Measurements from ENCODE around the gene ALDH1L2.
"Not testable (repeated sequence)": the region's sequence is repeated elsewhere in the genome, so short reads cannot be mapped to it uniquely, and the experiment has no call there.

ALDH1L2 gene

DNA sequence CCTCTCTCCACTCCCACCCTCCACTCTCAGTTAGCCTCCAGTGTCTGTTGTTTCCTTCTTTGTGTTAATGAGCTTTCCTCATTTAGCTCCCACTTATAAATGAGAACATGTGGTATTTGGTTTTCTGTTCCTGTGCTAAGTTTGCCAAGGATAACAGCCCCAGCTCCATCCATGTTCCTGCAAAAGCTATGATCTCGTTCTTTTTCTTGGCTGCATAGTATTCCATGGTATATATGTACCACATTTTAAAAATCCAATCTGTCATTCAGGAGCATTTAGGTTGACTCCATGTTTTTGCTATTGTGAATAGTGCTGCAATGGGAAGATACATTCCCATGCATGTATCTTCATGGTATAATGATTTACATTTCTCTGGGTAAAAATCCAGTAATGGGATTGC is 20.5 kb upstream of the ALDH1L2 start:
- no peaks in the 10 kb centered on the region for H3K36me3 ChIP-seq (ENCODE audit: control insufficient read depth in 5 of 5, insufficient read depth in 5 of 5, low read length in 5 of 5)
- H3K27ac ChIP-seq (ENCODE audit: low read depth, low read length), result no peak overlapping the region
- H3K9ac ChIP-seq (ENCODE audit: low read length in 5 of 5), result no peak overlapping the region
- H3K4me3 ChIP-seq (ENCODE audit: low read depth in 1 of 5, low read length in 5 of 5), result no peak overlapping the region
- peaks cover 0 to 2% (median 0%) of the 10 kb centered on the region in 5 donors for H3K9me3 ChIP-seq (ENCODE audit: control insufficient read depth in 5 of 5, low read length in 5 of 5)
- no peaks in the 10 kb centered on the region for H3K27me3 ChIP-seq (ENCODE audit: control insufficient read depth in 5 of 5, insufficient read depth in 4 of 5, low read length in 5 of 5)
- peaks cover 0 to 30% (median 21%) of the 10 kb centered on the region in 5 donors for H3K4me1 ChIP-seq (ENCODE audit: control insufficient read depth in 5 of 5, insufficient read depth in 5 of 5, low read length in 5 of 5)

DNA sequence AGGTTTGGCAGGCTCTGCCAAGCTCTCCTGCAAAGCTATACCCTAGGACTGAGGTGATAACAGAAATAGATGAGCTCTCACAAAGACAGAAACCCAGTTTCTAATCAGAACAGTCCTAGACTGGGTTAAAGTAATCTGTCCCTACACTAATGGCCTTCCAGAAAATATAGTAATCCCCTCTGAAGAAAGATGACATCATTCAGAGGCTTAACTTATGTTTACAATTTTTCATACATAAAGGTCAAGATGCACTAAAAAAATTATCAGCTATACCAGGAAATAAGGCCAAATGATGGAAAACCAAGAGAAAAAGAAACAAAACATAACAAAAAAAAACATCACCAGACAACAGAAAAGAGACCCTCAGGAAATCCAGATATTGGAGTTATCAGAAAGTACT is 18.4 kb upstream of the ALDH1L2 start:
- Histone ChIP-seq H3K4me1 (ENCODE audit: control insufficient read depth in 5 of 5, insufficient read depth in 5 of 5, low read length in 5 of 5) (peaks cover 0 to 15% (median 7%) of the 10 kb centered on the region in 5 donors), H3K4me3 (ENCODE audit: low read depth in 1 of 5, low read length in 5 of 5) (no peak overlapping the region), H3K9me3 (ENCODE audit: control insufficient read depth in 5 of 5, low read length in 5 of 5) (peaks cover 0 to 2% (median 0%) of the 10 kb centered on the region in 5 donors), H3K27ac (ENCODE audit: low read depth, low read length) (no peak overlapping the region), H3K9ac (ENCODE audit: low read length in 5 of 5) (no peak overlapping the region), H3K27me3 (ENCODE audit: control insufficient read depth in 5 of 5, insufficient read depth in 4 of 5, low read length in 5 of 5) (no peaks in the 10 kb centered on the region), H3K36me3 (ENCODE audit: control insufficient read depth in 5 of 5, insufficient read depth in 5 of 5, low read length in 5 of 5) (no peaks in the 10 kb centered on the region)

DNA sequence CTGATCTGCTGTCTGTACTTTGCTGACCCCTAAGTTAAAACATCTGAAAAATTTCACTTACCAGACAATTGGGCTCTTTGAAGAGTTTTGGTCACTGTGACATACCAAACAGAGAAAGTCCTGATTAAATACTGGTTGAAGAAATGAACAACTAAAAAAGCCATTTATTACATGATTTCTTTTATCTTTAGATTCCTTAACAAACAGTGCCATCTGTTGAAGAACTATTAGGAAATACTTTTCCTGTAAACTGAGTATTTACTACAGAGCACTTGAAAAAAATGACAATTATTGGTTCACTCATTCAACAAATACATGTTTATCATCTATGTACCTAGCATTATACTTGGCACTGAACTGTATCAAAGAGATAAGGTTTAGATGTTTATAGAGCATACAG is 16.7 kb upstream of the ALDH1L2 start:
- no peaks in the 10 kb centered on the region for H3K36me3 ChIP-seq (ENCODE audit: control insufficient read depth in 5 of 5, insufficient read depth in 5 of 5, low read length in 5 of 5)
- H3K4me1 ChIP-seq (ENCODE audit: control insufficient read depth in 5 of 5, insufficient read depth in 5 of 5, low read length in 5 of 5), result peaks cover 0 to 7% (median 0%) of the 10 kb centered on the region in 5 donors
- H3K4me3 ChIP-seq (ENCODE audit: low read depth in 1 of 5, low read length in 5 of 5), result no peak overlapping the region
- H3K9ac ChIP-seq (ENCODE audit: low read length in 5 of 5), result no peak overlapping the region
- peaks cover 0 to 3% (median 0%) of the 10 kb centered on the region in 5 donors for H3K9me3 ChIP-seq (ENCODE audit: control insufficient read depth in 5 of 5, low read length in 5 of 5)
- H3K27ac ChIP-seq (ENCODE audit: low read depth, low read length), result no peak overlapping the region
- no peaks in the 10 kb centered on the region for H3K27me3 ChIP-seq (ENCODE audit: control insufficient read depth in 5 of 5, insufficient read depth in 4 of 5, low read length in 5 of 5)

DNA sequence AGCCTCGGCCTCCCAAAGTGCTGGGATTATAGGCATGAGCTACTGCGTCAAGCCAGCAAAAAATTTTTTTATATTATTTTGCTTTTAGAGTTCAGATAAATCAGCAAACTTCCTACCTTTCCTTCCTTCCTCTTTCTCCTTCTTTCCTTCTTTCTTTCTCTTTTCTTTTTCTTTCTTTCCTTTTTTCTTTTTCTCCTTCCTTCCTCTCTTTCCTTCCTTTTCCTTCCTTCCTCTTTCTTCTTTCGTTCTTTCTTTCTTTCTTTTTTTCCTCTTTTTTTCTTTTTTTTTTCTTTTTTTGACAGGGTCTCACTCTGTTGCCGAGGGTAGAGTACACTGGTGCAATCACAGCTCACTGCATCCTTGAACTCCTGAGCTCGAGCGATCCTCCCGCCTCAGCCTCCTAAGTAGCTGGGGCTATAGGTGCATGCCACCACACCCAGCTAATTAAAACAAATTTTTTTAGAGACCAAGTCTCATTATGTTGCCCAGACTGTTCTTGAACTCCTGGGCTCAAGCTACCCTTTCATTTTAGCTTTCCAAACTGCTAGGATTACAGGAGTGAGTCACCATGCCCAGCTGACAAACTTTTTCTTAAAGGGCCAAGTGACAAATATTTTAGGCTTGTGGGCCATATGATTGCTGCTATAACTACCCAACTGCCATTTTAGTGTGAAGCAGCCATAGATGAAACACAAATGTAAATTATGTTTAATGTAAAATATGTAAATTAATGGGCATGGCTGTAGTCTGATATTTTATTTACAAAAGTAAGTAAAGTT is 16.1 kb upstream of the ALDH1L2 start:
- Histone ChIP-seq H3K36me3 (ENCODE audit: control insufficient read depth in 5 of 5, insufficient read depth in 5 of 5, low read length in 5 of 5) (no peaks in the 10 kb centered on the region), H3K4me1 (ENCODE audit: control insufficient read depth in 5 of 5, insufficient read depth in 5 of 5, low read length in 5 of 5) (peaks cover 0 to 7% (median 0%) of the 10 kb centered on the region in 5 donors), H3K27ac (ENCODE audit: low read depth, low read length) (no peak overlapping the region), H3K9ac (ENCODE audit: low read length in 5 of 5) (no peak overlapping the region), H3K27me3 (ENCODE audit: control insufficient read depth in 5 of 5, insufficient read depth in 4 of 5, low read length in 5 of 5) (no peaks in the 10 kb centered on the region), H3K4me3 (ENCODE audit: low read depth in 1 of 5, low read length in 5 of 5) (no peak overlapping the region), H3K9me3 (ENCODE audit: control insufficient read depth in 5 of 5, low read length in 5 of 5) (peaks cover 0 to 5% (median 3%) of the 10 kb centered on the region in 5 donors)

DNA sequence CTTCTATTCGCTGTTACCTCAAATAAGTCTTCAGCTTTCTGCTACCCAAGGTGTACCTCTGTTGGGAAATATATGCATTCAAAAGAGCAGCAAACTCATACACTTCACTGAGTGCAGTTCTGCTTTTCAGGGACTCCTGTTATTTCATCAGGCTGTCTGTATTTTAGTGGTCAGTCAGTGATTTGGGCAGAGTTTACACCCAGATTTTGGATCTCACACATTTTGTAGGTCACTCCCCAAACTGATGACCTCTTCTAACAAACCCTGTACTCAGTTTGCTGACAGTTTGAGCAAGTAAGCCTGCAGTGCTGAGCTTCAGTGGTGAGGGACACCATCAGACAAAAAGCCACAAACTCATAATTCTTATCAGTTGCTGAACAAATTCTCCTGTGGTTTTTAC is 15.1 kb upstream of the ALDH1L2 start:
- peaks cover 0 to 7% (median 0%) of the 10 kb centered on the region in 5 donors for H3K4me1 ChIP-seq (ENCODE audit: control insufficient read depth in 5 of 5, insufficient read depth in 5 of 5, low read length in 5 of 5)
- no peak overlapping the region for H3K27ac ChIP-seq (ENCODE audit: low read depth, low read length)
- H3K4me3 ChIP-seq (ENCODE audit: low read depth in 1 of 5, low read length in 5 of 5), result no peak overlapping the region
- H3K27me3 ChIP-seq (ENCODE audit: control insufficient read depth in 5 of 5, insufficient read depth in 4 of 5, low read length in 5 of 5), result no peaks in the 10 kb centered on the region
- H3K9ac ChIP-seq (ENCODE audit: low read length in 5 of 5), result no peak overlapping the region
- H3K9me3 ChIP-seq (ENCODE audit: control insufficient read depth in 5 of 5, low read length in 5 of 5), result peaks cover 0 to 9% (median 5%) of the 10 kb centered on the region in 5 donors
- no peaks in the 10 kb centered on the region for H3K36me3 ChIP-seq (ENCODE audit: control insufficient read depth in 5 of 5, insufficient read depth in 5 of 5, low read length in 5 of 5)

DNA sequence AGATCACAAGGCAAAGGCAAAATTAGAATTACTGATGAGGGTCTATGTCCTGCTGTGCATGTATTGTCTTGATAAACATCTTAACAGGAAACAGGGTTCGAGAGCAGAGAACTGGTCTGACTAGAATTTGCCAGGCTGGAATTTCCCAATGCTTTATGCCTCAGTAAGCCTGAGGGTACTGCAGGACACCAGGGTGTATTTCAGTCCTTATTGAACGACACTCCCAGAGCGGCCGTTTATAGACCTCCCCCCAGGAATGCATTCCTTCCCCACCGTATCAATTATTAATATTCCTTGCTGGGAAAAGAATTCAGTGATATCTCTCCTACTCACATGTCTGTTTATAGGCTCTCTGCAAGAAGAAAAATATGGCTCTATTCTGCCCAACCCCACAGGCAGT is 11.1 kb upstream of the ALDH1L2 start:
- not testable (repeated sequence) for H3K27me3 ChIP-seq (ENCODE audit: control insufficient read depth in 5 of 5, insufficient read depth in 4 of 5, low read length in 5 of 5); H3K36me3 ChIP-seq (ENCODE audit: control insufficient read depth in 5 of 5, insufficient read depth in 5 of 5, low read length in 5 of 5); H3K27ac ChIP-seq (ENCODE audit: low read depth, low read length); H3K4me3 ChIP-seq (ENCODE audit: low read depth in 1 of 5, low read length in 5 of 5); H3K4me1 ChIP-seq (ENCODE audit: control insufficient read depth in 5 of 5, insufficient read depth in 5 of 5, low read length in 5 of 5); H3K9ac ChIP-seq (ENCODE audit: low read length in 5 of 5)
- peaks cover 0 to 11% (median 5%) of the 10 kb centered on the region in 5 donors for H3K9me3 ChIP-seq (ENCODE audit: control insufficient read depth in 5 of 5, low read length in 5 of 5)

DNA sequence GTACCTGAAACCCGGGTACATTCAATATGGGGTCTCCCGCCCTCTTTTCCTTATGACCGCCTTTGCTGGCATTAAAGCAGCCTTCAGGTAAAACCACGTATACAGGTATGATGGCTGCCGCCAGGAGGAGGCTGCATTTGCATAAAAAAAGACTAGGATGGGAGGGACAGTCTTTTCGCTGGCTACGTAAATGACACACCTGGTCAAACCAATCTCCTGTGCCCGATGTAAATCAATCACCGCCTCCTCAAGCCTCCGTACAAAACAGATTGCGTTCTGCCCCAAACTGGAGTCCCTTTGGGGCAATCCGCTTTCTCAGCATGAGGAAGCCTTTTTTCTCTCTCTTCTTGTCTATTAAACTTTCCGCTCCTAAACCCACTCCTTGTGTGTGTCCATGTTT is 8.1 kb upstream of the ALDH1L2 start:
- Histone ChIP-seq H3K4me3 (ENCODE audit: low read depth in 1 of 5, low read length in 5 of 5) (no peak overlapping the region), H3K27ac (ENCODE audit: low read depth, low read length) (no peak overlapping the region), H3K27me3 (ENCODE audit: control insufficient read depth in 5 of 5, insufficient read depth in 4 of 5, low read length in 5 of 5) (peaks cover 0 to 7% (median 0%) of the 10 kb centered on the region in 5 donors), H3K9ac (ENCODE audit: low read length in 5 of 5) (no peak overlapping the region), H3K9me3 (ENCODE audit: control insufficient read depth in 5 of 5, low read length in 5 of 5) (peaks cover 0 to 11% (median 5%) of the 10 kb centered on the region in 5 donors), H3K4me1 (ENCODE audit: control insufficient read depth in 5 of 5, insufficient read depth in 5 of 5, low read length in 5 of 5) (no peaks in the 10 kb centered on the region), H3K36me3 (ENCODE audit: control insufficient read depth in 5 of 5, insufficient read depth in 5 of 5, low read length in 5 of 5) (no peaks in the 10 kb centered on the region)

DNA sequence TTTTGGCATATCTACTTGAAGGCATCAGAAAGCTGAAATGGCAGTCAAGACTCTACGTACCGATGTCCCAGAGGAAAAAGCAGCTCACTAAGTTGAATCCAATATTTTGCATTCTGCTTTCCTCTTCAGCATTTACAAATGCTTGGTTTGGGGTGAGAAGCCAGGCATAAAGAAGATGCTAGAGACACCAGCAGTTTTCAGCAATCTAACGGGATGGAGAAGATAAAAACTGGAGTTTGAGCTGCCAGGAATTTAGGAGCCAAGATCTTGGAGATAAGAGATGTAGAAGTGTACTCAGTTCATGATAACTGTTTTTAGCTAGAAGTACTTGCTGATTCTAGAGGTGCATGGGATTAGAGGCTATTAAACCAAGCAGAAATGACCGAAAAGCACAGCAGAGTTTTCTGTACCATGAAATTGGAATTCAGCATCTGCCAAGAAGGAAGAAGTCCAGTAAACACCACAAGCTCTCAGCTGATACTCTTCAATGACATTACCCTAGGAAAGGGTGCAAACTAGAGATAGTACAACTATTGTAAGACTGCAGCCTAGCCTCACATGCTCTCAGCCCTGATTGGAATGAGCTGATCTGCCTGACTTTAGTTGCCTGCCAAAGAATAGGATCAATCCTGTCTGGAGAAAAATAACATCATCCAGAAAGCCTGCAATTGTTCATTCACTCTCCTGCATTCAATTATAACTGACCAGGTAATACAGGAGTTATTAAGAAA is 7.4 kb upstream of the ALDH1L2 start:
- H3K27me3 ChIP-seq (ENCODE audit: control insufficient read depth in 5 of 5, insufficient read depth in 4 of 5, low read length in 5 of 5), result peaks cover 0 to 7% (median 0%) of the 10 kb centered on the region in 5 donors
- no peak overlapping the region for H3K4me3 ChIP-seq (ENCODE audit: low read depth in 1 of 5, low read length in 5 of 5)
- H3K9ac ChIP-seq (ENCODE audit: low read length in 5 of 5), result no peak overlapping the region
- no peak overlapping the region for H3K27ac ChIP-seq (ENCODE audit: low read depth, low read length)
- H3K4me1 ChIP-seq (ENCODE audit: control insufficient read depth in 5 of 5, insufficient read depth in 5 of 5, low read length in 5 of 5), result no peaks in the 10 kb centered on the region
- peaks cover 0 to 11% (median 5%) of the 10 kb centered on the region in 5 donors for H3K9me3 ChIP-seq (ENCODE audit: control insufficient read depth in 5 of 5, low read length in 5 of 5)
- no peaks in the 10 kb centered on the region for H3K36me3 ChIP-seq (ENCODE audit: control insufficient read depth in 5 of 5, insufficient read depth in 5 of 5, low read length in 5 of 5)

DNA sequence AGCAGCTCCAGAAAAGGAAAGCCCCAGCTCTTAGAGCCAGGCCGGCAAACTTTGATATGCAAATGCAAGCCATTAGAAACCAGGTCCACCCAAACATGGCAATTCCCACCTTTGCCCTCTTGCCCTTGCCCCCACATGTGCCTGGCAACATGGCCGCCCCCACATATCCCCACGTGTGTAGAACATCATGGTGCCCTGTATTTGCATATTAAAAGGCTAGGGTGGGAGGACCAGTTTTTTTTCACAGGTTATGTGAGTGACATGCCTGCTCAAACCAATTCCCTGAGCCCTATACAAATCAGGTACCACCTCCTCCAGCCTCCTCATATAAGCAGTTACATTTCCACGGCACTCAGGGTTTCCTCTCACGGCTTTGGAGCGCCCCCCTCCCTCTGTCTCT is 6.1 kb upstream of the ALDH1L2 start:
- H3K9ac ChIP-seq (ENCODE audit: low read length in 5 of 5), result no peak overlapping the region
- H3K4me3 ChIP-seq (ENCODE audit: low read depth in 1 of 5, low read length in 5 of 5), result no peak overlapping the region
- H3K27ac ChIP-seq (ENCODE audit: low read depth, low read length), result no peak overlapping the region
- peaks cover 0 to 7% (median 0%) of the 10 kb centered on the region in 5 donors for H3K27me3 ChIP-seq (ENCODE audit: control insufficient read depth in 5 of 5, insufficient read depth in 4 of 5, low read length in 5 of 5)
- H3K4me1 ChIP-seq (ENCODE audit: control insufficient read depth in 5 of 5, insufficient read depth in 5 of 5, low read length in 5 of 5), result no peaks in the 10 kb centered on the region
- H3K9me3 ChIP-seq (ENCODE audit: control insufficient read depth in 5 of 5, low read length in 5 of 5), result peaks cover 0 to 8% (median 0%) of the 10 kb centered on the region in 5 donors
- H3K36me3 ChIP-seq (ENCODE audit: control insufficient read depth in 5 of 5, insufficient read depth in 5 of 5, low read length in 5 of 5), result no peaks in the 10 kb centered on the region

DNA sequence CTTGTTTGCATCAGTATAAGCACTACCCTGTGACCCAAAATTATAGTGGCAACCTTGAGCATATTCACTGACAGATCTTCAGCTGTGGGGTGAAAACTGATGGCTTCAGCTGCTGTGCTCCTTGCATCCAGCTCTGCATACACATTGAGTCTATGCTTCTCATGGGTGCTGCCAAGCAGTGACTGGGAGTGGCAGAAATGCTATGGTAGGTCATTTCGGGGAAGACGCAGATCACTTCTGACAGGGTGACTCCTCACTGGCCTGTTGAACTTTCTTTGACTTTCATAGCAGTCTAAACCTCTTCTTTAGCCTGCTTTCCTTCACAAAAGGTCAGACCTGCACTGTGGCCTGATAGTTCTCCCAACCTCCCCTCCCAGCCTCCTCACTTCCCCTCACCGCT is 5.6 kb upstream of the ALDH1L2 start:
- Histone ChIP-seq H3K4me1 (ENCODE audit: control insufficient read depth in 5 of 5, insufficient read depth in 5 of 5, low read length in 5 of 5) (peaks cover 0 to under 1% (median 0%) of the 10 kb centered on the region in 5 donors), H3K27ac (ENCODE audit: low read depth, low read length) (no peak overlapping the region), H3K4me3 (ENCODE audit: low read depth in 1 of 5, low read length in 5 of 5) (no peak overlapping the region), H3K9ac (ENCODE audit: low read length in 5 of 5) (no peak overlapping the region), H3K36me3 (ENCODE audit: control insufficient read depth in 5 of 5, insufficient read depth in 5 of 5, low read length in 5 of 5) (no peaks in the 10 kb centered on the region), H3K27me3 (ENCODE audit: control insufficient read depth in 5 of 5, insufficient read depth in 4 of 5, low read length in 5 of 5) (peaks cover 0 to 7% (median 0%) of the 10 kb centered on the region in 5 donors), H3K9me3 (ENCODE audit: control insufficient read depth in 5 of 5, low read length in 5 of 5) (peaks cover 0 to 5% (median 0%) of the 10 kb centered on the region in 5 donors)

Data from subcutaneous abdominal adipose tissue (tissue), 5 donors.